GM19023 (cell line): Measurements from ENCODE around the gene HAGH.

Source experiments
- ATAC-seq: cut with Tn5 transposase; IDR thresholded peaks from one replicate; pipeline ENCODE4 v1.9.1; 2021; ENCODE audit warnings: mild to moderate bottlenecking, moderate library complexity; ENCODE audit not compliant: unreplicated experiment

HAGH gene

GRCh38 chr16:1788095-1788707 lies 38.4 kb downstream of the HAGH start:
- ATAC-seq, result no peak

- ATAC-seq, result no peak
Measured at GRCh38 chr16:1787322-1788094, 39.1 kb downstream of the HAGH start.

GRCh38 chr16:1787056-1787321 lies 39.6 kb downstream of the HAGH start:
- no peak for ATAC-seq

GRCh38 chr16:1786242-1787055 lies 40.2 kb downstream of the HAGH start:
- ATAC-seq, result no peak

- ATAC-seq, result no peak
Measured at GRCh38 chr16:1785846-1786170, 40.8 kb downstream of the HAGH start.

- no peak for ATAC-seq
Measured at GRCh38 chr16:1784977-1785845, 41.4 kb downstream of the HAGH start.

- ATAC-seq, result peak; percentile 84
Measured at GRCh38 chr16:1782408-1783264, 44.0 kb downstream of the HAGH start, which contains the start of the genes NUBP2 and SPSB3. NUBP2 (plus strand) TSS chr16:1782960; CDS start chr16:1783021, 61 bp downstream. SPSB3 (minus strand) TSS chr16:1782571; CDS start chr16:1781483, 1,088 bp downstream.

- peak; percentile 2 for ATAC-seq
Measured at GRCh38 chr16:1781758-1782407, 44.7 kb downstream of the HAGH start.

GRCh38 chr16:1781254-1781653 lies 45.4 kb downstream of the HAGH start:
- no peak for ATAC-seq

GRCh38 chr16:1780677-1781072 lies 46.0 kb downstream of the HAGH start:
- ATAC-seq, result no peak

GRCh38 chr16:1779741-1780676 lies 46.6 kb downstream of the HAGH start:
- ATAC-seq, result no peak

GRCh38 chr16:1779234-1779701 lies 47.4 kb downstream of the HAGH start:
- ATAC-seq, result no peak

GRCh38 chr16:1778200-1779179 lies 48.1 kb downstream of the HAGH start:
- ATAC-seq, result no peak

GRCh38 chr16:1777375-1778199 lies 49.0 kb downstream of the HAGH start:
- ATAC-seq, result no peak

- ATAC-seq, result no peak
Measured at GRCh38 chr16:1776991-1777374, 49.6 kb downstream of the HAGH start.

GRCh38 chr16:1776672-1776955 lies 50.0 kb downstream of the HAGH start:
- no peak for ATAC-seq
